ENCODE measurements around the gene GRM8. TPM values are rescaled to one million over a fixed set of nuclear protein-coding genes. Genes with fewer than 3 reads are reported as not detected.
A peak's percentile ranks its signal among the peaks of the same experiment; 100 is the strongest.
"Not testable (repeated sequence)": the region's sequence is repeated elsewhere in the genome, so short reads cannot be mapped to it uniquely, and the experiment has no call there.

The GRM8 gene
- total and polyA plus RNA-seq, 9 donors: 0.18 to 0.75 (median 0.26) TPM; not detected in 1

DNA sequence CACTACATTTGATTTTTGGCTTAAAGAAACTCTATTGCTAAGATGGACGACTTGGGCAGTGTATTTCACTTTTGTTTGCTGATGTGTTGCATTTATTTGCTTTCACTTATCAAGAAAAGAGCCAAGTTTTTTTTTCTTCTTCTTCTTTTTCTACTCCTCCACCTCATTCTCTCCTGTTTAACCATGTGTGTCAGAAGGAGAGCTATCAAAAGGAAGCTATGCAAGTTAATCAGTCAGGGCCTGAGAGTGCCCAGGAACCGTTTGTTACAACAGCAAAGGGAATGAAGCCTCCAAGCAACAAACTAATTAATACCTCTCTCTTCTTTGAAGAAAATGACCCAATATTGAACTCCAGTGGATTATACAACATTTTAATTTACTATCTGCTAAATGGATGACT is 299.3 kb downstream of the GRM8 start:
- Histone ChIP-seq H3K9me3 (replicated peaks; ENCODE audit: control insufficient read depth, low read depth, low read length) (no peaks in the 10 kb centered on the region), H3K4me3 (ENCODE audit: low read length) (no peak overlapping the region), H3K36me3 (ENCODE audit: control insufficient read depth, insufficient read depth, low read length) (no peaks in the 10 kb centered on the region), H3K27ac (ENCODE audit: low read length) (no peak overlapping the region), H3K4me1 (ENCODE audit: control insufficient read depth, insufficient read depth, low read length) (no peaks in the 10 kb centered on the region), H3K27me3 (ENCODE audit: control insufficient read depth, insufficient read depth, low read length) (no peaks in the 10 kb centered on the region)
- DNase-seq: no peak
- WGBS (ENCODE audit: insufficient coverage): no CpG with 5 or more reads among the region's 2 CpGs

DNA sequence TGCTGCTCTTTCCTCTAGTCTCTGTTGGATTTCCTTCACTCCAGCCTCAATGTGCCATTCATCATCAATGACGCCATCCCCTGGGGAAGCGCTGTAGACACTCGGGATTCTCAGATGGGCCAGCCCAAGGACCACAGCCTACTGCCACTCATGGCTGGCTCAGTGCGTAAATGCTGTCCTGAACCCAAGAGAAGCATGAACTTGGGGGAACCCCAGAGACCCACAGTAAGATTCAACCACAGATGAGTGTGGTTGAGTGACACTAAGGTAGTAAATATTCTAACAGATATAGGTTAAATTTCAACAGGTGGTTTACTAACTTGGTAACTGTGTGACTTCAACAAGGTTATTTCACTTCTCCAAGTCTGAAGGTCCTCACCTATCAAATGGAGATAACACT is 304.1 kb downstream of the GRM8 start:
- H3K36me3 ChIP-seq (ENCODE audit: control insufficient read depth, insufficient read depth, low read length): no peaks in the 10 kb centered on the region
- no peaks in the 10 kb centered on the region for H3K4me1 ChIP-seq (ENCODE audit: control insufficient read depth, insufficient read depth, low read length)
- WGBS (ENCODE audit: insufficient coverage): 70% methylated on average over 4 of the region's 4 CpGs
- DNase-seq: no peak
- no peak overlapping the region for H3K27ac ChIP-seq (ENCODE audit: low read length)
- H3K27me3 ChIP-seq (ENCODE audit: control insufficient read depth, insufficient read depth, low read length): no peaks in the 10 kb centered on the region
- H3K9me3 ChIP-seq (replicated peaks; ENCODE audit: control insufficient read depth, low read depth, low read length): no peaks in the 10 kb centered on the region
- H3K4me3 ChIP-seq (ENCODE audit: low read length): no peak overlapping the region

DNA sequence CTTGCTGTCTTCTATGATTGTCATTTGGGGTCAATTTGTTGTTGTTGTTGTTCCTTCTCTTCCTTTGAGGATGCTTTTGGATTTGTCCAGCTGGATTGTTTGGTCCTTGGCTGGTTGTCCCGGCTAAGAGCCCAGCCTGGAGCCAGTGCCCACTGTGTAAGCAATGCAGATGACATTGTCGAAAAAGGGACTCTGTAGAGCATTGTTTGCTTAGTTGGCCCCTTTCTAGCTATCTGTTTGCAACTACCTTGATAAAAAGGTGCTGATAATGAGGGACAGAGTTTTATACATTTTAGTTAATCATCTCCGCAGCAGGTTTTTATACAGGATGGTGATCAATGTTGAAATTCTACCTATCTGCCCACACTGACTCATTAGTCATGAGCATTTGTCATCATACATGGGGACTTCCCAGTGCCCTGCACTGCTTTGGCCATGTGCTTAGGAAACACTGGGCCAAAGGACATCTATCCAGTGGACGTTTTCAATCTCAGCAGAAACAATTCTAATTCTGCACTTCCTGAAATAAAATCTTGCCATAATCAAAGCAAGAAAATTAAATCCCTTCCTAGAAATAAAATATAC is 311.9 kb downstream of the GRM8 start:
- Histone ChIP-seq H3K27ac (ENCODE audit: low read length) (no peak overlapping the region), H3K4me3 (ENCODE audit: low read length) (no peak overlapping the region), H3K27me3 (ENCODE audit: control insufficient read depth, insufficient read depth, low read length) (no peaks in the 10 kb centered on the region), H3K36me3 (ENCODE audit: control insufficient read depth, insufficient read depth, low read length) (no peaks in the 10 kb centered on the region), H3K9me3 (replicated peaks; ENCODE audit: control insufficient read depth, low read depth, low read length) (no peaks in the 10 kb centered on the region), H3K4me1 (ENCODE audit: control insufficient read depth, insufficient read depth, low read length) (no peaks in the 10 kb centered on the region)
- no peak for DNase-seq
- WGBS (ENCODE audit: insufficient coverage): 100% methylated on average over 1 of the region's 4 CpGs

DNA sequence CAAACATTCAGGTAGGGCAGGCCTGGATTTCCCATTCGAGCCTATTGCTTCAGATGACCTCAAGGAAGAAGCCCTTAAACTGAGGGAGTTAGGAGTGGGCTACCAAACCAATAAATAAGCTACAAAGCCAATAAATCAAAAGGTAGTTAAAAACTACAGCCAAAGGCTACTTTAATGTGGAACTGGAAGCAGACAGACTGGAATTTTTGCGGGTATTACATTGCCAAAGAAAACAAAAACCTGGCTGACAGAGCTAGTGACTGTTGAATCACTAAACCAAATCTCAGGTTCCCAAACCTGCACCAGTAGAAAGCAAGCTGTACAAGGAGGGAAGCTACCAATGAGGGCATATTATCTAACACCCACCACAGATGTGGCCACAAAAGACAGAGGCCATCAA is 315.6 kb downstream of the GRM8 start:
- H3K4me1 ChIP-seq (ENCODE audit: control insufficient read depth, insufficient read depth, low read length): no peaks in the 10 kb centered on the region
- H3K36me3 ChIP-seq (ENCODE audit: control insufficient read depth, insufficient read depth, low read length): no peaks in the 10 kb centered on the region
- no peak overlapping the region for H3K4me3 ChIP-seq (ENCODE audit: low read length)
- H3K27me3 ChIP-seq (ENCODE audit: control insufficient read depth, insufficient read depth, low read length): no peaks in the 10 kb centered on the region
- peak; percentile 5 for DNase-seq
- WGBS (ENCODE audit: insufficient coverage): no CpG with 5 or more reads among the region's 2 CpGs
- no peaks in the 10 kb centered on the region for H3K9me3 ChIP-seq (replicated peaks; ENCODE audit: control insufficient read depth, low read depth, low read length)
- H3K27ac ChIP-seq (ENCODE audit: low read length): no peak overlapping the region

DNA sequence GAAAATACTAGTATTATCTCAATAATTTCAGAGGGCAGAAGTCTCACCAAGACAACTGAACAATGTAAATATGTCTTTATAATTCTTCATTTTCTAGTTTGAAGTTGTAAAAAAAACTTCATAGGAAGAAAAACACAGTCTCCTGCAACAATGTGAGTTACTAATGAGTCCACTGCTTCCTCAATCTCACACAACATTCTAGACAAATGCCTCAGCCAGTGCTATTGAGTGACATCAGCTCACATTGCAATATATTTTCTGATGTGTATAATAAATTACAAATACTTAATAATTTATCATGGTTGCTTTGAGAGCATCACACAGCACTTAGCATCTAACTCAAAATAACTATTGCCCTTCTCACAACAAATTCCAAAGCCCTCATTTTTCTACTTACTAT is 321.2 kb downstream of the GRM8 start:
- H3K27ac ChIP-seq (ENCODE audit: low read length): no peak overlapping the region
- H3K4me1 ChIP-seq (ENCODE audit: control insufficient read depth, insufficient read depth, low read length): no peaks in the 10 kb centered on the region
- no peak for DNase-seq
- H3K27me3 ChIP-seq (ENCODE audit: control insufficient read depth, insufficient read depth, low read length): no peaks in the 10 kb centered on the region
- no peak overlapping the region for H3K4me3 ChIP-seq (ENCODE audit: low read length)
- H3K9me3 ChIP-seq (replicated peaks; ENCODE audit: control insufficient read depth, low read depth, low read length): no peaks in the 10 kb centered on the region
- H3K36me3 ChIP-seq (ENCODE audit: control insufficient read depth, insufficient read depth, low read length): no peaks in the 10 kb centered on the region

DNA sequence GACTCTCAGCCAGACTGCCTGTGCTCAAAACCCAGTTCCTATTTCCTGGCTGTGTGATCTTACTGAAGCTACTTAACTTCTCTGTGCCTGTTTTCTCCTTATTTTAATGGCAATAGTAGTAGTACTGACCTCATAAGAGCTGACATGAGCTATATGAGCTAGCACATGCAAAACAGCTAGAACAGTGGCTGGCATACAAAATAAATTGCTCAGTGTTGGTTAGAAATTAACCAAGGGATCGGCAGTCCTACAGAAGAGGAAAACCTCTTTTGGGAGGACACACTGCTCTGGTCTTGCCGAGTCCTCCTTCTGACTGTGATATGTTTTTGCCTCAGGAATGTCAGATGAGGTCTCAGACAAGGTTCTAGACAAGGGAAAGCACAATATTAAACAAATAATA is 322.6 kb downstream of the GRM8 start:
- no peak overlapping the region for H3K27ac ChIP-seq (ENCODE audit: low read length)
- no peaks in the 10 kb centered on the region for H3K36me3 ChIP-seq (ENCODE audit: control insufficient read depth, insufficient read depth, low read length)
- no peaks in the 10 kb centered on the region for H3K9me3 ChIP-seq (replicated peaks; ENCODE audit: control insufficient read depth, low read depth, low read length)
- H3K4me3 ChIP-seq (ENCODE audit: low read length): no peak overlapping the region
- WGBS (ENCODE audit: insufficient coverage): 100% methylated on average over 1 of the region's 2 CpGs
- DNase-seq: no peak
- no peaks in the 10 kb centered on the region for H3K4me1 ChIP-seq (ENCODE audit: control insufficient read depth, insufficient read depth, low read length)
- no peaks in the 10 kb centered on the region for H3K27me3 ChIP-seq (ENCODE audit: control insufficient read depth, insufficient read depth, low read length)

DNA sequence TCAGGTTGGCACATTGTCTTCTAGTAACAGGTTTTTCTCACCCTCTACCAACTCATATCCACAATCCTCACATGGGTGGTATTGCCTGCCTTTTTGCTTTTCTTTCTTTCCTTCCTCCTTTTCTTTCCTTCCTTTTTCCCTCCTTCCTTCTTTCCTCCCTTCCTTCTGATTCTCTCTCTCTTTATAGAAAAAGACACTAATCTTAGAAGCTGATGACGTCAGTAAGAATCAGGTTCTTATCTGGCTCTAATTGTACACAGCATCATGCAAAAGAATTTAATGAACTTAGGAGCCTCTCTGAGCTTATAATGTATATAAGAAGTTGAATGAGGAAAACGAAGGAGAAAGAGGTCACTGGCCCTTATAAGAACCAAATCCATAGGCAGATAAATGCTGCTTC is 328.3 kb downstream of the GRM8 start:
- no peaks in the 10 kb centered on the region for H3K36me3 ChIP-seq (ENCODE audit: control insufficient read depth, insufficient read depth, low read length)
- no peaks in the 10 kb centered on the region for H3K27me3 ChIP-seq (ENCODE audit: control insufficient read depth, insufficient read depth, low read length)
- WGBS (ENCODE audit: insufficient coverage): no CpG with 5 or more reads among the region's 2 CpGs
- no peak overlapping the region for H3K27ac ChIP-seq (ENCODE audit: low read length)
- no peaks in the 10 kb centered on the region for H3K4me1 ChIP-seq (ENCODE audit: control insufficient read depth, insufficient read depth, low read length)
- no peak overlapping the region for H3K4me3 ChIP-seq (ENCODE audit: low read length)
- H3K9me3 ChIP-seq (replicated peaks; ENCODE audit: control insufficient read depth, low read depth, low read length): no peaks in the 10 kb centered on the region
- DNase-seq: no peak

DNA sequence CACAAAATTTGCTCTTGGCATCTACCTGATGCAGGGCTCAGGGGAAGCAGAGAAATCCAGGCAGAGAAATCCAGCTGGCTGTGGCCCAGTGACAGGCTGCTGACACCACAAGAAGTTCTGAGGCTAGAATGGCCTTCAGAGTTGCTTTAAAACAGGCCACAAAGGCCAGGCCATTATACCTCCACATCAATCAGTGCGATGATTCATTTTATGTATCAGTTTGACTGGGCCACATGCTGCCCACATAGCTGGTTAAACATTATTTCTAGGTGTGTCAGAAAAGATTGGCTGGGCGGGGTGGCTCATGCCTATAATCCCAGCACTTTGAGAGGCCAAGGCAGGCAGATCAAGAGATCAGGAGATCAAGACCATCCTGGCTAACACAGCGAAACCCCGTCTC is 341.1 kb downstream of the GRM8 start:
- DNase-seq; H3K4me1 ChIP-seq (ENCODE audit: control insufficient read depth, insufficient read depth, low read length); H3K27me3 ChIP-seq (ENCODE audit: control insufficient read depth, insufficient read depth, low read length); H3K36me3 ChIP-seq (ENCODE audit: control insufficient read depth, insufficient read depth, low read length); H3K27ac ChIP-seq (ENCODE audit: low read length); H3K4me3 ChIP-seq (ENCODE audit: low read length); H3K9me3 ChIP-seq (replicated peaks; ENCODE audit: control insufficient read depth, low read depth, low read length): not testable (repeated sequence)
- WGBS (ENCODE audit: insufficient coverage): no CpG with 5 or more reads among the region's 4 CpGs

DNA sequence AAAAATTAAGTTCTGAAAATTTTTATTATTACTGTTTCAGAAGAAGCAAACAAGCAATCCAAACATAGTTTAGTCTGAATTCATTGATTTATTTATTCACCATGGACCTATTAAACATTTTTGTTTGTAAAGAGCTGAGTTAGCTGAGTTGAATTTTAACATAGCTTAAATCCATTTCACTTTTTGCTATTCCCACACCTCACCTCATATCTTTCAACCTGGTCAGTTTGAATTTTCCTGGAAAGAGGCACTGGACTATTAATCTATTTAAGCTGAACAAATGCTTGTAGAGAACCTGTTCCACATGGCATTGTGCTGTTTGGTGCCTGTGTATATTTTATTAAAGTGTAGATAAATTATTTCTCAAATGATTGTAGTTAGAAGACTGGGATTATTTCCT is 344.2 kb downstream of the GRM8 start:
- H3K27ac ChIP-seq (ENCODE audit: low read length); H3K27me3 ChIP-seq (ENCODE audit: control insufficient read depth, insufficient read depth, low read length); H3K4me3 ChIP-seq (ENCODE audit: low read length); H3K4me1 ChIP-seq (ENCODE audit: control insufficient read depth, insufficient read depth, low read length); DNase-seq; H3K9me3 ChIP-seq (replicated peaks; ENCODE audit: control insufficient read depth, low read depth, low read length); H3K36me3 ChIP-seq (ENCODE audit: control insufficient read depth, insufficient read depth, low read length): not testable (repeated sequence)

DNA sequence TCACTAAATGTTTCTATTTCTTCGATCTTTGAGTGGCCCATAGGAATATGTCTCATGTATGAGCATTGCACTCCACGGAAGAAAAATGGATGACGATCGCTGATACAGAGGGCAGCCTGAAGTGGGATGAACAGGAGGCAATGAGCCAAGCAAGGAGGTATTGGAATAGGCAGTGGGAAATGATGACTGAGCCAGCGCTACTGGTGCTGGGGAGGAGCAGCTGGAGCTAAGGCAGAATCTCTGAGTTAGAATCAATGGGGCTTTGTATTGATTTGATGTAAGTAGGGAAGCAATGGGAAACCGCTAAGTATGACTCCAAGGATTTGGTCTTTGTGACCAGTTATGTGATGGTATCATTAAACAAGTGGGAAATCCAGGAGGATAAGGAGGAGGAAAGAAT is 345.1 kb downstream of the GRM8 start:
- H3K27ac ChIP-seq (ENCODE audit: low read length); H3K27me3 ChIP-seq (ENCODE audit: control insufficient read depth, insufficient read depth, low read length); H3K4me3 ChIP-seq (ENCODE audit: low read length); H3K36me3 ChIP-seq (ENCODE audit: control insufficient read depth, insufficient read depth, low read length); DNase-seq; H3K9me3 ChIP-seq (replicated peaks; ENCODE audit: control insufficient read depth, low read depth, low read length); H3K4me1 ChIP-seq (ENCODE audit: control insufficient read depth, insufficient read depth, low read length): not testable (repeated sequence)
- 70% methylated on average over 5 of the region's 6 CpGs for WGBS (ENCODE audit: insufficient coverage)

DNA sequence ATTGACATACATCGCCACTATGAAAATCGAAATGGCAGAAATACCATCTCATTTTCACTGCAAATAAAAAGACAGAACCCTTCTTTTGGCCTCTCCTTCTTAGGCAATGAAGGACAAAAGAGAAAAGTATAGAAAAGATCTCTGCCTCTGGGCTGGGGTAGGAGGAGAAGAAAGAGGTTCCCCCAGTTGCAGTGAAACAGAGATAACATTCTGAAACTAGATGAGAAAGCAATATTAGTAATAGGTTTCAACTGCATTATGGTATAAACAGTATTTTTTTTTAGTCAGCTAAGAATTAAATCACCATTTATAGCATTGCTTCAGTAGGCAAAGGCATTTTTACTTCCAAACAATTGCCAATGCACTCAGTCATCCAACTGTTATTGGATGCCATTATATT is 347.5 kb downstream of the GRM8 start:
- not testable (repeated sequence) for H3K4me1 ChIP-seq (ENCODE audit: control insufficient read depth, insufficient read depth, low read length); H3K9me3 ChIP-seq (replicated peaks; ENCODE audit: control insufficient read depth, low read depth, low read length); H3K27ac ChIP-seq (ENCODE audit: low read length); DNase-seq; H3K27me3 ChIP-seq (ENCODE audit: control insufficient read depth, insufficient read depth, low read length); H3K36me3 ChIP-seq (ENCODE audit: control insufficient read depth, insufficient read depth, low read length); H3K4me3 ChIP-seq (ENCODE audit: low read length)
- no CpG with 5 or more reads among the region's 2 CpGs for WGBS (ENCODE audit: insufficient coverage)

All from muscle of leg (tissue), 11 donors.